ENCODE data around the gene HSPBP1.
A peak's percentile ranks its signal among the peaks of the same experiment; 100 is the strongest.

The HSPBP1 gene

GRCh38 chr19:55273978-55274707, 5.8 kb downstream of the HSPBP1 start:
- DNase-seq: no peak

- no peak for DNase-seq
Measured at GRCh38 chr19:55272142-55272541, 7.8 kb downstream of the HSPBP1 start.

- no peak for DNase-seq
Measured at GRCh38 chr19:55270172-55270942, 9.6 kb downstream of the HSPBP1 start.

GRCh38 chr19:55269299-55269698, 10.6 kb downstream of the HSPBP1 start:
- DNase-seq: no peak

GRCh38 chr19:55266840-55267239, 13.1 kb downstream of the HSPBP1 start:
- DNase-seq: no peak

- no peak for DNase-seq
Measured at GRCh38 chr19:55266404-55266803, 13.5 kb downstream of the HSPBP1 start.

GRCh38 chr19:55265723-55266386, 14.1 kb downstream of the HSPBP1 start:
- DNase-seq: no peak

- no peak for DNase-seq
Measured at GRCh38 chr19:55265173-55265572, 14.7 kb downstream of the HSPBP1 start.

GRCh38 chr19:55264531-55264930, 15.4 kb downstream of the HSPBP1 start:
- DNase-seq: no peak

- no peak for DNase-seq
Measured at GRCh38 chr19:55262359-55262758, 17.6 kb downstream of the HSPBP1 start.

- no peak for DNase-seq
Measured at GRCh38 chr19:55261671-55262126, 18.2 kb downstream of the HSPBP1 start.

GRCh38 chr19:55259540-55260210, 20.2 kb downstream of the HSPBP1 start:
- no peak for DNase-seq

- peak; percentile 100 for DNase-seq
Measured at GRCh38 chr19:55258828-55259539, 20.9 kb downstream of the HSPBP1 start, which contains the start of gene PPP6R1. TSS of gene PPP6R1 (minus strand) at chr19:55259017. CDS start at chr19:55247103, 11,914 bp downstream.

GRCh38 chr19:55258476-55258827, 21.5 kb downstream of the HSPBP1 start:
- DNase-seq: no peak

- DNase-seq: no peak
Measured at GRCh38 chr19:55257461-55258420, 22.2 kb downstream of the HSPBP1 start.

GRCh38 chr19:55256562-55257460, 23.1 kb downstream of the HSPBP1 start:
- DNase-seq: no peak

- DNase-seq: peak; percentile 20
Measured at GRCh38 chr19:55255618-55256423, 24.1 kb downstream of the HSPBP1 start.

- no peak for DNase-seq
Measured at GRCh38 chr19:55254625-55254977, 25.3 kb downstream of the HSPBP1 start.
